Measurements from ENCODE around the gene SLC6A8.

Gene SLC6A8

GRCh38 chrX:153687121-153688039 lies at the start of gene SLC6A8:
TSS of gene SLC6A8 (plus strand) at chrX:153687926. CDS start at chrX:153688575, 649 bp downstream.
- in situ Hi-C loops (cut with MboI; ENCODE audit: low sequenced_read_pairs): no loop called here

- in situ Hi-C loops (cut with MboI; ENCODE audit: low sequenced_read_pairs): no loop called here
Observed at GRCh38 chrX:153638041-153638371, 49.7 kb upstream of the SLC6A8 start.

DNA sequence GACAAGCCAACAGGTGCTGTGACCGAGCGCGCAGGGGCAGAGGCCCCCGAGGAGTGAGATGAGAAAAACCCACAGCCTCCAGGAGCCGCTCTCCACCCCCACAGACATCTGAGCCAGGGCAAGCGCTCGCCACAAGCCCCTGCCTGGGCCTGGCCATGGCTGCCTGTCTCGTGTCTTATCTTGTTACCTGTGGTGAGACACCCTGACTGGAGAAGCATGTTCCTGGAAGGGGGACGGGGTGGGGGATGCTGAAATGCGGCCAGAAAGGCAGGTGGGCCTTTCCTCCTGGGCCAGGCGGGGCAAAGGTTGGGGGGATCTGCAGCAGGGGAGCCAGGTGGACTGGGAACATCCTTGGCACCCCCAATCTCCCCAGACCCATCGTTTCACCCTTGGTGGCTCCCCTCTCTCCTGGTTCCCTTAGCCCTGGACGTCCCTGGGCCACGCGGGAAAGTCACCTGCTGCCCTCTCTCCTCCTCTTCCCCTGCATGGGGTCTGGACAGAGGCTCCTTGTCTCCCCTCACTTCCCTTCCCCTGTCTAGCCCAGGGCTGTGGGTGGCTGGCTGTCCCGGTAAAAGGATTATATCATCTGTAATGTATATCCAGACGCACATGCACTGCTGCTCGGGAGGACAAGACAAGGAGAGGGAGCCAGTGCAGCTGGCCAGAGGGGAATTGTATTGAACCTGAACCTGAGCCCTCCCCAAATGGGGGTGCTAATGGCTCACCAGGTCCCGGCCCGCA lies 49.1 kb upstream of the SLC6A8 start:
- in situ Hi-C loops (cut with MboI; ENCODE audit: low sequenced_read_pairs): no loop called here

- in situ Hi-C loops (cut with MboI; ENCODE audit: low sequenced_read_pairs): no loop called here
Observed at GRCh38 chrX:153639177-153640044, 48.3 kb upstream of the SLC6A8 start.

GRCh38 chrX:153640045-153640686 lies 47.6 kb upstream of the SLC6A8 start:
- in situ Hi-C loops (cut with MboI; ENCODE audit: low sequenced_read_pairs): no loop called here

- in situ Hi-C loops (cut with MboI; ENCODE audit: low sequenced_read_pairs): no loop called here
Observed at GRCh38 chrX:153640736-153641575, 46.8 kb upstream of the SLC6A8 start.

- in situ Hi-C loops (cut with MboI; ENCODE audit: low sequenced_read_pairs): no loop called here
Observed at GRCh38 chrX:153641627-153642026, 46.1 kb upstream of the SLC6A8 start.

DNA sequence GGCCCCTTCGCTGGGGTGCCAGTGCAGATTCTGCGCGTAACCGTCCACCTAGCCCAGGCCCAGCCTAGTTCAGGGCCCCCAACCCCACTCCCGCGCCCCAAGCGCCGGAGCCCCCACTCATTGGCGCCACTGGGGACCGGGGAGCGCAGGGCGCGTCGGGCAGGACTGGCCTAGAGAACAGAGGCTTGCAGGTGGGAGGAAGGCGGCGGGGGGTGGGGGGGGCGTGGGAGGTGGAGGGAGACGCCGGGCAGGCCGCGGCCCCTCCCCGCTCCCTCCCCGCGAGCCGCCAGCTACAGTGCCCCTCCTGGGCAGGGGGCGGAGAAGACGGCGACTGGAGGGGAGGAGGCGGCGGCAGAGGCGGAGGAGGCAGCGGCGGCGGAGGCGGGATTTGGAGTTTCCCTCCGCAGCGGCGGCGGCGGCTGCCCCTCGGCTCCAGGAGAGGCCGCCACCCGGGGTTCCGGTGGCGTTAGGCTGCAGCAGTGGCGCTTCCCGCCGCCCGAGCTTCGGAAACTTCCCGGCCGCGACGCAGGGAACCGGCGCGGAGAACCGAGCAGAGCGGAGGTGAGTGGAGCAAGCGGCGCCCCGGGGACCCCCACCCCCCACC lies 45.6 kb upstream of the SLC6A8 start:
- in situ Hi-C loops (cut with MboI; ENCODE audit: low sequenced_read_pairs): no loop called here

DNA sequence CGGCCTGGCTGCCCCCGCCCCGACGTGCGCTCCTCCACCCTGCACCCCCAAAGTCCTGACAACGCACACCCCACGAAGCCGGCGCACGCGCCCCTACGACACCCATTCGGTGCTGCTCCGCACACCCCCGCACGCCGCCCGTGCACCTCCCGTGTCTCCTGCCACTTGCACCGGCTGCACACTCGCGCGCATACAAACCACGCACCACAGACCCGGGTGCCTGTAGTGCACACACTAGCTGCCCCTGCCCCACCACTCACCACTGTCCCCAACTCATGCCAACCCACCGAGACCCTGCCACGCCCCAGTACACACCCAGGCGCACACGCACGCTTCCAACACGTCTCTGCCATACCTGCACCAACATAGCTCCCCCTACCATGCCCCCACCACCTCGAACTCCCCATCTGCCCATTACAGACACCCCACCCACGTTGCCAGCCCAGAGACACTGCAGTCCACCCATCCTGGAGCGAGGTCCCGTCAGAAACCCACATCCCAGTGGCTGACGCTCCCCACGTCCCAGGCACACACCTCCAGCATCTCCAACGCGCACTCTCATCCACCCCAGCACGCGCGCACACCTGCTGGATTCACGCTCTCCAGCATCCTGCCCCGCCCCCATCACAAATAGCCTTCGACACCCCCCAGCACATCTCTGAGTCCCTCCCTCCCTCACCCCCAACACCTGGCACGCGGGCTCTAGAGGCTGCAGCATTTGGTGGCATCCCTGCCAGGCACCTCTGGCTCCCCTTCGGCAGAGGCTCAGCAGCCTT lies 44.9 kb upstream of the SLC6A8 start:
- in situ Hi-C loops (cut with MboI; ENCODE audit: low sequenced_read_pairs): no loop called here

DNA sequence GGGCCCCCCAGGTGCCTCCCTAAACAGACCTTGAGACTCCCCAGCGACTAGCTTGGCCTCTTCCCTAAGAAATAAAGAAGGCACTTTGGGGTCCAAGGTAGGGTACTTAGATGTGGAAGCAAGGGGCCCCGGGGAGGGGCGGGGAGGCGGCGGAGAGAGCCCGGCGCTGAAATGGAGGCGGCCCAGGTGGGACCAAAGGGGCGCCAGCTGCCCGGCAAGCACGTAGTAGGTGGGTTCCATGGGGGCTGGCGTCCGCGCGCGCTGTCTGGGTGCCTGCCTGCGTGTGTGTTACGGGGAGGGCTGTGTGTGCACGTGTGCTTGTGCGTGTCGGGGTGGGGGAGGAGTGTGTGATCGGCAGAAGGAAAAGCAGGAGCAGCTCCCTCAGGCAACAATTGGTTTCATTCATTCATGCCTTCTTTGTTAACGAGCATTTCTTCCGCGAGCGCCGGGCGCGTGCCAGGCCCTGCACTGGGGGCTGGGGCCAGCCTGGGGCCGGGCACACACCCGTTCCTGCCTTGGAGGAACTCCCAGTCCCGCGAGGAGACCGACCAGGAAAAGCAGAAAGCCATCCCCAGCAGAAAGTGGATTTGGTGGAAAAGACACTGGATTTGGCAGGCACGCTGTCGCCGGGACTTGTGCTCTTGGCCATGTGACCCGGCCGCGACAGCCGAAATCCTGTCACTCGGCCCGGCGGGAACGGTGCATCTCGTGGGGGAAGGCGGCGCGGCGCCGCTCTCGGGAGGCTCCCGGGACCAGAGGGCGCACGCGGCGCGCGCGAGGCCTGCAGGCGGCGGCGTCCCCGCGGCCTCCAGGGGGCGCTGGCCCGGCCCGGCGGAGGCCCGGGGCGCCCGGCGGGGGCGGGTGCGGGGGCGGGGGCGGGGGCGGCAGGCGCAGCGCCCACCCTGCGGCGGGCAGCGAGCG lies 44.0 kb upstream of the SLC6A8 start:
- in situ Hi-C loops (cut with MboI; ENCODE audit: low sequenced_read_pairs): no loop called here

DNA sequence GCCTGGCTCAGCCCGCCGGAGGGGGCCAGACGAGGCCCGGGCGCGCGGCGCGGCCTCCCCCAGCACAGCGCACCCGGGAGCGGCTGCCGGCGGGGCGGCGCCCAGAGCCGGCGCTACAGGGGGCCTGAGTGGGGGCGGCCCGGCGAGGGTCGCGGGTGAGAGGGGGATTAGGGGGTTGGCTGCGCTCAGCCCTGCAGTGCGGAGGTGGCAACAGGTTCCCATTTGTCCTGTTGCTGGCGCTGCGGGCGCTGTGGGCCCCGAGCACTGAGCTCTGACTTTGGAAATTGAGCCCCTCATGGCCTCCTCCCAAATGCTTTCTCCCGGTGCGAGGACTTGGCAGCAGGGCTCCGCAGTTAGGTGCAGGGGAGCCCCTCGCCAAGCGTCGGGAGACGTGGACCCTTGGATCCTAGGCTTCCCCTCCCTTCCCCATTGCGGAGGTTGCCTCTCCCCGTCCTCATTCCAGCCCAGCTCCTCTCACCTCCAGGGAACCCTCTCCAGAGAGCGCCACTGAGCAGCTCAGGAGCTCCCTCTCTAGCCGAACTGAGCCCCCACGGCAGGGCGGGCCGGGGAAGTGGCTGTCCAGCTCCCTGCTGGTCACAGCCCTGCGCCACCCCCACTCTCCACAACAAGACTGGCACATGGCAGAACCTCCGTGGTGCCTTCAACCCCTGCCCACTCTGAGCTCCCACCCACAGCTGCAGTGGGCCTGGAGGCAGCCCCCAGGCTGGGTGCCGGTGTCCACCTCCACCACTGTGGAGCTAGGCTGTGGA lies 43.2 kb upstream of the SLC6A8 start:
- in situ Hi-C loops (cut with MboI; ENCODE audit: low sequenced_read_pairs): loop anchor here (5.0 kb wide), 1 partner anchor 92 kb away; no protein-coding TSS in a partner anchor

- in situ Hi-C loops (cut with MboI; ENCODE audit: low sequenced_read_pairs): loop anchor here (5.0 kb wide), 1 partner anchor 93 kb away; no protein-coding TSS in a partner anchor
Observed at GRCh38 chrX:153645151-153645550, 42.6 kb upstream of the SLC6A8 start.

DNA sequence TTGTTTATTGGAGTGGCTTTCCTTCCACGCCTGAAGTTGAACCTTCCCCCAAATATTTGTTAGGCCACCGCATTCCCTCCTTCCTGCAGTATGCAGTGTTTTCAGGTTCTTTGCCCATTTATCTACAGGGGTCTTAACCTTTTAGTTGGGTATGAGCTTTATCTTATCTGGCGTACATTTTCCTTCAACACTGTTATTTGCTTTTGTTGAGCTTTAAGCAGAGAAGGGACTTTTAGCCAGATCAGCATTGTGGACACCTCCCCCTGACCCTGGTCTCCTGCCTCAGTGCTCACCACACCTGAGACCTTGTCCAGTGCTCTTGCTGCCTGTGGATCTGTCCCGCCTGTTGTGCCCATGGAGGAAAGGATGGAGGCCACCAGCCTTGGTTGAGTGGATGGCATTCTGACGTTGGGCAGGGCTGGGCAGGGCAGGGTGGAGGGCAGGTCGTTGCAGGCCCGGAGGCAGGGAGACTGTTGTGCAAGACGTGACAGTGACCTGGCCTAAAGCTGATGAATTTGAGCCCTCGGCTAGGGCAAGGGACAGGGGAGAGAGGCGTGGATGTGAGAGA lies 41.7 kb upstream of the SLC6A8 start:
- in situ Hi-C loops (cut with MboI; ENCODE audit: low sequenced_read_pairs): loop anchor here (5.0 kb wide), 1 partner anchor 94 kb away; no protein-coding TSS in a partner anchor

GRCh38 chrX:153646620-153647373 lies 40.9 kb upstream of the SLC6A8 start, which contains the start of gene DUSP9:
TSS of gene DUSP9 (plus strand) at chrX:153647203. CDS start at chrX:153647954, 751 bp downstream.
- in situ Hi-C loops (cut with MboI; ENCODE audit: low sequenced_read_pairs): loop anchor here (5.0 kb wide), 1 partner anchor 94 kb away; no protein-coding TSS in a partner anchor

Data from HL-60/S4 (cell line).